Kidney glomerular epithelial cell (primary cell): ENCODE data around the gene MAST3.
A peak's percentile ranks its signal among the peaks of the same experiment; 100 is the strongest.

Experiments used
- DNase-seq: peaks from one replicate; lab custom pipeline; 2025; lab: John Stamatoyannopoulos, UW

The MAST3 gene

GRCh38 chr19:18112989-18113478 is 15.5 kb downstream of the MAST3 start:
- peak; percentile 44 for DNase-seq

- DNase-seq, result no peak
Observed at GRCh38 chr19:18113827-18114226, 16.2 kb downstream of the MAST3 start.

GRCh38 chr19:18114483-18114882 is 16.9 kb downstream of the MAST3 start:
- DNase-seq, result no peak

GRCh38 chr19:18117364-18117691 is 19.8 kb downstream of the MAST3 start:
- DNase-seq, result no peak

- DNase-seq, result peak; percentile 88
Observed at GRCh38 chr19:18117692-18118378, 20.3 kb downstream of the MAST3 start.

- no peak for DNase-seq
Observed at GRCh38 chr19:18118420-18119012, 20.9 kb downstream of the MAST3 start.

GRCh38 chr19:18119013-18119716 is 21.6 kb downstream of the MAST3 start:
- no peak for DNase-seq

GRCh38 chr19:18119717-18120105 is 22.1 kb downstream of the MAST3 start:
- no peak for DNase-seq

- DNase-seq, result no peak
Observed at GRCh38 chr19:18120127-18120526, 22.5 kb downstream of the MAST3 start.

- no peak for DNase-seq
Observed at GRCh38 chr19:18121166-18121565, 23.6 kb downstream of the MAST3 start.

- no peak for DNase-seq
Observed at GRCh38 chr19:18122424-18122823, 24.8 kb downstream of the MAST3 start.

- no peak for DNase-seq
Observed at GRCh38 chr19:18122860-18123795, 25.6 kb downstream of the MAST3 start.

GRCh38 chr19:18123819-18124218 is 26.2 kb downstream of the MAST3 start:
- no peak for DNase-seq

GRCh38 chr19:18126097-18126496 is 28.5 kb downstream of the MAST3 start:
- DNase-seq, result no peak

GRCh38 chr19:18128044-18128443 is 30.5 kb downstream of the MAST3 start:
- no peak for DNase-seq

GRCh38 chr19:18128805-18129204 is 31.2 kb downstream of the MAST3 start:
- no peak for DNase-seq

- DNase-seq, result no peak
Observed at GRCh38 chr19:18130523-18131242, 33.1 kb downstream of the MAST3 start.

GRCh38 chr19:18131841-18132596 is 34.4 kb downstream of the MAST3 start:
- no peak for DNase-seq

- DNase-seq, result no peak
Observed at GRCh38 chr19:18135712-18136584, 38.4 kb downstream of the MAST3 start.

GRCh38 chr19:18137242-18137641 is 39.7 kb downstream of the MAST3 start:
- no peak for DNase-seq
